ENCODE measurements around the gene TGM6.

Gene TGM6

DNA sequence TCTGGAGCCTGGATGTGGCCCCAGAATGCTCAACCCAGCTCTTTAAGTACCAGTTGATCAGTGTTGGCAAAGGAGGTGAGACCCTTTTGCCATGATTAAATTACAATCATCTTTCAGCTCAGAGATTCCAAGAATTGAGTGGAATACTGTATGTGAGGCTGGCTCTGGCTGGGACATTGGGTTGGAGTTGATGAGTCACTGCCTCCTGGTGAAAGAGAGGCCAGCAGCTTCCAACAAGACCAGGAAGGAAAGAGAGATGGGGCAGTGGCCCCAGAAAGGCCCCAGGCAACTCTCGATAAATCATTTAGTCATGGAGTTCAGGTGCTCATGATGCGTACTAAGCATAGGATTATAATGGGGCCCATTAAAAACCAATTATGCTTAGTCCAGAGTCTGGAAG lies 2.1 kb downstream of the TGM6 start:
- H4K8ac ChIP-seq (ENCODE audit: low read length), result no peak overlapping the region
- H2BK15ac ChIP-seq (ENCODE audit: low read depth, poor library complexity, severe bottlenecking), result no peak overlapping the region
- no peaks in the 10 kb centered on the region for H3K36me3 ChIP-seq (ENCODE audit: control insufficient read depth in 1 of 2, insufficient read depth in 2 of 2, low read depth in 1 of 2, low read length in 2 of 2)
- H3K4ac ChIP-seq (ENCODE audit: low read depth in 1 of 2, low read length in 2 of 2), result no peak overlapping the region
- H2BK5ac ChIP-seq (ENCODE audit: low read depth, low read length, poor library complexity, severe bottlenecking), result no peak overlapping the region
- H3K9ac ChIP-seq (ENCODE audit: low read length), result no peak overlapping the region
- no peak overlapping the region for H3K4me2 ChIP-seq (ENCODE audit: low read length, poor library complexity, severe bottlenecking)
- H2AFZ ChIP-seq (ENCODE audit: low read depth, low read length), result no peak overlapping the region
- no peak overlapping the region for H2BK120ac ChIP-seq (ENCODE audit: low read depth, low read length)
- no peaks in the 10 kb centered on the region for H3K79me1 ChIP-seq (replicated peaks; ENCODE audit: low read length, poor library complexity, severe bottlenecking)
- H3K9me3 ChIP-seq (ENCODE audit: control insufficient read depth, low read length), result peaks cover 8% of the 10 kb centered on the region
- H3K4me3 ChIP-seq (ENCODE audit: insufficient read depth in 1 of 2, low read depth in 1 of 2, low read length in 2 of 2), result no peak overlapping the region
- H2AK5ac ChIP-seq (ENCODE audit: low read length, severe bottlenecking), result no peak overlapping the region
- no peak overlapping the region for H3K18ac ChIP-seq (ENCODE audit: low read depth in 1 of 2, low read length in 2 of 2)
- H3K14ac ChIP-seq (ENCODE audit: low read length in 2 of 2), result no peak overlapping the region
- 95% methylated on average over 2 of the region's 2 CpGs for WGBS
- no peak overlapping the region for H3K27ac ChIP-seq (ENCODE audit: low read length, poor library complexity, severe bottlenecking)
- H3K4me1 ChIP-seq (ENCODE audit: control insufficient read depth, insufficient read depth, low read depth, low read length), result no peaks in the 10 kb centered on the region
- peaks cover 0 to 22% of the 10 kb centered on the region in 2 experiments for H3K27me3 ChIP-seq (ENCODE audit: control insufficient read depth in 1 of 2, insufficient read depth in 1 of 2, low read length in 2 of 2)
- H4K91ac ChIP-seq (ENCODE audit: low read length), result no peak overlapping the region
- H3K23ac ChIP-seq (ENCODE audit: low read length in 2 of 2), result no peak overlapping the region
- no peak overlapping the region for H2BK12ac ChIP-seq (ENCODE audit: low read length in 2 of 2)
- DNase-seq, result no peak

DNA sequence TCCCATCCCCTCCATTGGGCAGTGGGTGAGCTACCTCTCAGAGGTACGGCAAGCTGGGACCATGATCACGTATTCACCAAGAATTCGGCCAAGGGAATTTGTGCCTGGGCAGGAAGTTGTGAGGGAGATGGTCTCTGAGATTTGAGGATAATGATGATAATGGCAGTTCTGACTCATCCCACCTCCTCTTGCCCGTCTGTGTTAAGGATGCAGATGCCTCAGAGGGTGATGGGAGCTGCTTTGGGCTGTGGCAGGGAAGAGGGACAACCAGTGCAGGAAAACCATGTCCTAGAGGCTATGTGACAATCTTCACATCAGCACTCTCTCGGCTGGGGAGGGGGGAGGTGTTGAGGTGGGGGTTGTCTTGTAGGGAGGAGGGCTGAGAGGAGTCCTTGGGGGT lies 4.3 kb downstream of the TGM6 start:
- no peak overlapping the region for H2AFZ ChIP-seq (ENCODE audit: low read depth, low read length)
- no peak for DNase-seq
- no peak overlapping the region for H3K18ac ChIP-seq (ENCODE audit: low read depth in 1 of 2, low read length in 2 of 2)
- peaks cover 0 to 20% of the 10 kb centered on the region in 2 experiments for H3K27me3 ChIP-seq (ENCODE audit: control insufficient read depth in 1 of 2, insufficient read depth in 1 of 2, low read length in 2 of 2)
- no peak overlapping the region for H4K91ac ChIP-seq (ENCODE audit: low read length)
- no peaks in the 10 kb centered on the region for H3K79me1 ChIP-seq (replicated peaks; ENCODE audit: low read length, poor library complexity, severe bottlenecking)
- H3K4me1 ChIP-seq (ENCODE audit: control insufficient read depth, insufficient read depth, low read depth, low read length), result no peaks in the 10 kb centered on the region
- no peak overlapping the region for H2AK5ac ChIP-seq (ENCODE audit: low read length, severe bottlenecking)
- no peak overlapping the region for H3K9ac ChIP-seq (ENCODE audit: low read length)
- H3K14ac ChIP-seq (ENCODE audit: low read length in 2 of 2), result no peak overlapping the region
- no peak overlapping the region for H3K4me2 ChIP-seq (ENCODE audit: low read length, poor library complexity, severe bottlenecking)
- WGBS, result 50% methylated on average over 4 of the region's 5 CpGs
- no peak overlapping the region for H3K23ac ChIP-seq (ENCODE audit: low read length in 2 of 2)
- H4K8ac ChIP-seq (ENCODE audit: low read length), result no peak overlapping the region
- H3K4me3 ChIP-seq (ENCODE audit: insufficient read depth in 1 of 2, low read depth in 1 of 2, low read length in 2 of 2), result no peak overlapping the region
- H2BK120ac ChIP-seq (ENCODE audit: low read depth, low read length), result no peak overlapping the region
- no peak overlapping the region for H3K4ac ChIP-seq (ENCODE audit: low read depth in 1 of 2, low read length in 2 of 2)
- no peak overlapping the region for H2BK12ac ChIP-seq (ENCODE audit: low read length in 2 of 2)
- no peak overlapping the region for H2BK15ac ChIP-seq (ENCODE audit: low read depth, poor library complexity, severe bottlenecking)
- no peaks in the 10 kb centered on the region for H3K36me3 ChIP-seq (ENCODE audit: control insufficient read depth in 1 of 2, insufficient read depth in 2 of 2, low read depth in 1 of 2, low read length in 2 of 2)
- H2BK5ac ChIP-seq (ENCODE audit: low read depth, low read length, poor library complexity, severe bottlenecking), result no peak overlapping the region
- H3K27ac ChIP-seq (ENCODE audit: low read length, poor library complexity, severe bottlenecking), result no peak overlapping the region
- H3K9me3 ChIP-seq (ENCODE audit: control insufficient read depth, low read length), result peaks cover 28% of the 10 kb centered on the region

DNA sequence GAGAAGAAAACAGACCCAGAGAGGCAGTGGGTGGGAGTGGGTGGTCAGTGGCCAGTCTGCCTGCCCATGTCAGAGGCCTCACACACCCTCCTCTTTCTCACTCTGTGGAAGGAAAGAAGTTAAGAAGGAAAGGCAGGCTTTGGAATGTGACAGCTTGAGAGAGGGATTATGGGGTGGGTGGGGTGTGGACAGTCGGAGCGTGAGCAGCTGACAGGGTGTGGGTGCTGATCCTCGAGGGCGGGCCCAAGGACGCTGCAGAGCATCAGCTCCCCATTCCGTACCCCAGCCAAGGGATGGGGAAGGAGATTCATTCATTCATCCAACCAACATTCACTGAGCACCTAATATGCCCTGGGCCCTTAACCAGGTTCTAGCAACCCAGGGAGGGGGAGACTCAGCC lies 4.8 kb downstream of the TGM6 start:
- H3K23ac ChIP-seq (ENCODE audit: low read length in 2 of 2), result no peak overlapping the region
- H3K4me1 ChIP-seq (ENCODE audit: control insufficient read depth, insufficient read depth, low read depth, low read length), result no peaks in the 10 kb centered on the region
- H3K27me3 ChIP-seq (ENCODE audit: control insufficient read depth in 1 of 2, insufficient read depth in 1 of 2, low read length in 2 of 2), result peaks cover 0 to 18% of the 10 kb centered on the region in 2 experiments
- no peak overlapping the region for H2BK12ac ChIP-seq (ENCODE audit: low read length in 2 of 2)
- no peak overlapping the region for H3K4me2 ChIP-seq (ENCODE audit: low read length, poor library complexity, severe bottlenecking)
- no peak overlapping the region for H2BK120ac ChIP-seq (ENCODE audit: low read depth, low read length)
- H3K14ac ChIP-seq (ENCODE audit: low read length in 2 of 2), result no peak overlapping the region
- 80% methylated on average over 2 of the region's 6 CpGs for WGBS
- no peak overlapping the region for H3K9ac ChIP-seq (ENCODE audit: low read length)
- no peak overlapping the region for H3K18ac ChIP-seq (ENCODE audit: low read depth in 1 of 2, low read length in 2 of 2)
- no peak for DNase-seq
- H3K4ac ChIP-seq (ENCODE audit: low read depth in 1 of 2, low read length in 2 of 2), result no peak overlapping the region
- no peak overlapping the region for H4K8ac ChIP-seq (ENCODE audit: low read length)
- H3K27ac ChIP-seq (ENCODE audit: low read length, poor library complexity, severe bottlenecking), result no peak overlapping the region
- no peaks in the 10 kb centered on the region for H3K79me1 ChIP-seq (replicated peaks; ENCODE audit: low read length, poor library complexity, severe bottlenecking)
- no peak overlapping the region for H2BK5ac ChIP-seq (ENCODE audit: low read depth, low read length, poor library complexity, severe bottlenecking)
- no peak overlapping the region for H2AFZ ChIP-seq (ENCODE audit: low read depth, low read length)
- no peak overlapping the region for H4K91ac ChIP-seq (ENCODE audit: low read length)
- no peaks in the 10 kb centered on the region for H3K36me3 ChIP-seq (ENCODE audit: control insufficient read depth in 1 of 2, insufficient read depth in 2 of 2, low read depth in 1 of 2, low read length in 2 of 2)
- H3K9me3 ChIP-seq (ENCODE audit: control insufficient read depth, low read length), result peaks cover 30% of the 10 kb centered on the region
- H2BK15ac ChIP-seq (ENCODE audit: low read depth, poor library complexity, severe bottlenecking), result no peak overlapping the region
- H3K4me3 ChIP-seq (ENCODE audit: insufficient read depth in 1 of 2, low read depth in 1 of 2, low read length in 2 of 2), result no peak overlapping the region
- no peak overlapping the region for H2AK5ac ChIP-seq (ENCODE audit: low read length, severe bottlenecking)

DNA sequence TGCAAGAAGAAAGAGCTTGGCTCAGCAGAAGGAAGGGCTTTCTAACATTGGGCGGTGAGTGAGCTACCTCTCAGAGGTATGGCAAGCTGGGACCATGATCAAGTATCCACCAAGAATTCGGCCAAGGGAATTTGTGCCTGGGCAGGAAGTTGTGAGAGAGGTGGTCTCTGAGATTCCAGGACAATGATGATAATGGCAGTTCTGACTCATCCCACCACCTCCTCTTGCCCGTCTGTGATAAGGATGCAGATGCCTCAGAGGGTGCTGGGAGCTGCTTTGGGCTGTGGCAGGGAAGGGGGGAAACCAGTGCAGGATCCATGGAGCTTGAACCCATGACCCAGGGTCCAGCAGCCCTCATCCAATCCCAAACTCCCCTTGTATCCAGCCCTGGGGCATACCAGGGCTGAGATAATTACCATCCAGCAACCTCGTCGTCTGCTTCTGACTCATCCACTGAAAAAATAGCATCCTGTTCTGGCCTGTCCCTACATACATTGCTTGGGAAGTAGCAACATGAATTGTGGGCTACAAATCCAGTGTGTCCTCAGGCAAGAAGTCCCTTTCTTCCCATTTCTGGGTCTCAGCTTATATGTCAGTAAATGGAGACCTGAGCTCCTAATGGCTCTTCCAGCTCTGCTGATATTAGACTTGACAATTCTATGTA lies 5.9 kb downstream of the TGM6 start:
- Histone ChIP-seq H2BK5ac (ENCODE audit: low read depth, low read length, poor library complexity, severe bottlenecking) (no peak overlapping the region), H2BK12ac (ENCODE audit: low read length in 2 of 2) (no peak overlapping the region), H3K9ac (ENCODE audit: low read length) (no peak overlapping the region), H4K8ac (ENCODE audit: low read length) (no peak overlapping the region), H2BK15ac (ENCODE audit: low read depth, poor library complexity, severe bottlenecking) (no peak overlapping the region), H3K9me3 (ENCODE audit: control insufficient read depth, low read length) (peaks cover 30% of the 10 kb centered on the region), H3K4me1 (ENCODE audit: control insufficient read depth, insufficient read depth, low read depth, low read length) (no peaks in the 10 kb centered on the region), H2AFZ (ENCODE audit: low read depth, low read length) (no peak overlapping the region), H3K27me3 (ENCODE audit: control insufficient read depth in 1 of 2, insufficient read depth in 1 of 2, low read length in 2 of 2) (peaks cover 0 to 21% of the 10 kb centered on the region in 2 experiments), H3K36me3 (ENCODE audit: control insufficient read depth in 1 of 2, insufficient read depth in 2 of 2, low read depth in 1 of 2, low read length in 2 of 2) (no peaks in the 10 kb centered on the region), H2AK5ac (ENCODE audit: low read length, severe bottlenecking) (no peak overlapping the region), H4K91ac (ENCODE audit: low read length) (no peak overlapping the region), H3K79me1 (replicated peaks; ENCODE audit: low read length, poor library complexity, severe bottlenecking) (no peaks in the 10 kb centered on the region), H3K4me2 (ENCODE audit: low read length, poor library complexity, severe bottlenecking) (no peak overlapping the region), H3K4ac (ENCODE audit: low read depth in 1 of 2, low read length in 2 of 2) (no peak overlapping the region), H2BK120ac (ENCODE audit: low read depth, low read length) (no peak overlapping the region), H3K27ac (ENCODE audit: low read length, poor library complexity, severe bottlenecking) (no peak overlapping the region), H3K18ac (ENCODE audit: low read depth in 1 of 2, low read length in 2 of 2) (no peak overlapping the region), H3K14ac (ENCODE audit: low read length in 2 of 2) (no peak overlapping the region), H3K4me3 (ENCODE audit: insufficient read depth in 1 of 2, low read depth in 1 of 2, low read length in 2 of 2) (no peak overlapping the region), H3K23ac (ENCODE audit: low read length in 2 of 2) (no peak overlapping the region)
- peak; percentile 23 for DNase-seq
- 47% methylated on average over 4 of the region's 5 CpGs for WGBS
